Measurements from ENCODE around the gene KRTAP26-1.

KRTAP26-1 gene

DNA sequence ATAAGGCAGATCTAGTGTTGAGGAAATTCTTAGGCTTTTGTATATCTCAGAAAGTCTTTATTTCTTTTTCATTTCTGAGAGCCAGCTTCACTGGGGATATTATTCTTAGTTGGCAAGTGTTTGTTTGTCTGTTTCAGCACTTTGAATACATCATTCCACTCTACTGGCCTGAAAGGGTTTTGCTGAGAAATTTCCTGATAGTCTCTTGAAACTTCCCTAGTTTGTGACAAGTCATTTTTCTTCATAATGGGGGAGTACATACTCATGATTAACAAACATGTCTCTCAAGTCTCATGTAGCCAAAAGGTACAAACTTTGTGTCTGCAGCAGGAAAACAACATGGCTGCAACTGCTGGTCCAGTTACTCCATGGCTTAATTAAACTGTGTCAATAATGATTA is 6.3 kb upstream of the KRTAP26-1 start:
- Mint-ChIP-seq H3K9me3 (peaks cover 13% of the 10 kb centered on the region), H3K4me3 (no peak overlapping the region), H3K27me3 (peaks cover 9% of the 10 kb centered on the region), H3K4me1 (no peaks in the 10 kb centered on the region), H3K36me3 (no peaks in the 10 kb centered on the region), H3K27ac (no peak overlapping the region)

DNA sequence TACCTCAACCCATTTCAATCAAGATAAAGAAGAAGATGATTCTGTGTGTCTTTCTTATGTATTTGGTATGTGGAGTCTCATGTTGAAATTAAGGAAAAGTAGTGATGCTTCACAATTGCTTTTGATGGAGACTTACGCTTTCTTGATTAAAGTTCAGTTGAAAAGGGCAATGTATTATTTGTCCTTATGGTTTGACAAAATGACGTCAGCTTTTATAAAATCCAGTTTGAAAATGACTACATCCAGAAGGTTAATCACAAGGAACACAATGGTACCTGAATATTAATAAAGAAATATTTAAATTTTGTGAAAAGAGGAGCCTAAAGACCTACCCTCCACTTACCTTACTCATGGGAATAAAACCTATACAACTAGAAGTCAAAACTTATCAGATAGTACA is 4.4 kb downstream of the KRTAP26-1 start:
- peaks cover 5% of the 10 kb centered on the region for H3K27me3 Mint-ChIP-seq
- no peaks in the 10 kb centered on the region for H3K4me1 Mint-ChIP-seq
- H3K9me3 Mint-ChIP-seq: no peaks in the 10 kb centered on the region
- no peaks in the 10 kb centered on the region for H3K36me3 Mint-ChIP-seq
- no peak overlapping the region for H3K27ac Mint-ChIP-seq
- H3K4me3 Mint-ChIP-seq: no peak overlapping the region

DNA sequence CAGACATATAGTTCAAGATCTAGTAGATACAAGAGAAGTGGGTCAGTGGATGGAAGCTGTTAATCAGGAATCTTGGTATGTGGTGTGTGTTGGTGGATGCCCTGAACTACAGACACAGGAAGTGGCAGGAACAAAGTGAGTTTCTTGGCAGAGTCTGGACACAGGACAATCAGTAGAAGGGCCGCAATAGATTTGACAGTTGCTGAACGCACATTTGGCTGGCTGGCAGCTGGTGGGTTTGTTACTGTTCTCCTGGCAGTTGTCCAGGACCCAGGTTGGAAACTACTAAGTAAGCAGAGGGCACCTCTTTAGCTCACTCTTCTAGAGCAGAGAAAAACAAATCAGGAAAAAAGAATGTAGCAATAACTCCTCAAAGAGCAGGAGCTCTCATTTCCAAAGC is 13.2 kb downstream of the KRTAP26-1 start:
- Mint-ChIP-seq H3K4me3 (no peak overlapping the region), H3K4me1 (no peaks in the 10 kb centered on the region), H3K36me3 (no peaks in the 10 kb centered on the region), H3K9me3 (no peaks in the 10 kb centered on the region), H3K27me3 (peaks cover 4% of the 10 kb centered on the region), H3K27ac (no peak overlapping the region)

DNA sequence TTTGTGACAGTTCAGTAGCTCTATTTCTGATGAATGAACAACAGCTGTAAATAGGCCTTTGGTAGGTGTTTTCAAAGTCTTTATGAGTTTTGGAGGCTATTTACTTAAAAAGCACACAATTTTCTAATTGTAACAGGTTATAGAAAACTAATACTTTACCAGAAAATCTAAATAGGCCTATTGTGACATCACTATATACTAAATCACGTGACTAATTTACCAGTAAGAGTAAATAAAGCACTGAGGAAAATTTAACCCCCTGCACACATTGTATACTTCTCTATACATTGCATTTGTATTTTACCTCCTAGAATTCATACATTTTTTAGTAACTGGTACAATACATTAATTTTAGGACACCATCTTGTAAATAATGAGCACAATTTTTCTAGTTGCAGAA is 15.0 kb downstream of the KRTAP26-1 start:
- no peak overlapping the region for H3K4me3 Mint-ChIP-seq
- H3K4me1 Mint-ChIP-seq: no peaks in the 10 kb centered on the region
- H3K27me3 Mint-ChIP-seq: peaks cover 4% of the 10 kb centered on the region
- peaks cover 5% of the 10 kb centered on the region for H3K9me3 Mint-ChIP-seq
- no peak overlapping the region for H3K27ac Mint-ChIP-seq
- H3K36me3 Mint-ChIP-seq: no peaks in the 10 kb centered on the region

DNA sequence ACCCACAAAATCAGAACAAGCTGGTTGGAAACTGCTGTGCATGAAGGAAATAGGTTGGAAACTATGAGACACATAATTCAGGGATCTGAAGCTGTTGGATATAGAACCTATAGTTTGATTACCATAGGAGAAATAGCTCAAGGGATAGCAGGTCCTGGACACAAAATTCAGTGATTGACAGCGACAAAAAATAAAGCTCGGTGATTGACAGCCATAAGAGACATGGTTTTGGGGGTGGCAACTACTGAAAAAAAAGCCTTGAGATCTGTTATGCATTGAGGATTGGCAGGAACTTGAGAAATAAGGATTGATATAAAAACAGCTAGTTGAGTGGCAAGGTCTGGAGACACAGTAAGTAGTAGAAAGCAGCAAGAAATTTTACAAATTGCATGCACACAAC is 30.9 kb downstream of the KRTAP26-1 start, which contains the start of gene KRTAP25-1:
KRTAP25-1 (minus strand) TSS at position 300 of the 400 bp plus-strand sequence; CDS start at position 276, 24 bp downstream.
- no peak within 1 kb of the TSS for H3K4me3 Mint-ChIP-seq
- H3K27me3 Mint-ChIP-seq: peaks cover 3% of the 10 kb centered on the region
- no peak within 1 kb of the TSS for H3K27ac Mint-ChIP-seq
- no peaks in the 10 kb centered on the region for H3K4me1 Mint-ChIP-seq
- H3K36me3 Mint-ChIP-seq: no peaks in the 10 kb centered on the region
- H3K9me3 Mint-ChIP-seq: no peaks in the 10 kb centered on the region

DNA sequence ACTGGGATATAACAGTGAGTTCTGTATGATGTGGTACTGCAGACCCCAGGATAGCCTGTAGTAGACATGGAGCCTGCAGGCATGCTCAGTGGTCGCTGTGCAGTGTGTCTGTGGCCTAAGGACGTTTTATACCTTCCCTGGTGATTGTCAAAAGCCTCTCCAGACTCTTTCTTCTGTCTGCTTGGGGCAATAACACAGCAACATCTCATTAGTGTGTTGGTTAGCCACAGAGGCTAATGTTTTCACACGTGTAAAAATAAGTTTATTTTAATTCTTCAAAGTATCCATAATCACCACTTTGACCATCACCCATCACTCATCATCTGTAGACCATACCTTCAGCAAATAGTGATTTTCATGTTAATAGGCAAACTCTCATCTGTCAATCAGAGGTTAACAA is 37.3 kb downstream of the KRTAP26-1 start, which contains the start of gene KRTAP24-1:
KRTAP24-1 (minus strand) TSS at position 101 of the 400 bp plus-strand sequence; CDS start at position 83, 18 bp downstream.
- H3K4me3 Mint-ChIP-seq: no peak within 1 kb of the TSS
- H3K36me3 Mint-ChIP-seq: no peaks in the 10 kb centered on the region
- H3K4me1 Mint-ChIP-seq: no peaks in the 10 kb centered on the region
- no peaks in the 10 kb centered on the region for H3K9me3 Mint-ChIP-seq
- H3K27ac Mint-ChIP-seq: no peak within 1 kb of the TSS
- peaks cover 3% of the 10 kb centered on the region for H3K27me3 Mint-ChIP-seq

DNA sequence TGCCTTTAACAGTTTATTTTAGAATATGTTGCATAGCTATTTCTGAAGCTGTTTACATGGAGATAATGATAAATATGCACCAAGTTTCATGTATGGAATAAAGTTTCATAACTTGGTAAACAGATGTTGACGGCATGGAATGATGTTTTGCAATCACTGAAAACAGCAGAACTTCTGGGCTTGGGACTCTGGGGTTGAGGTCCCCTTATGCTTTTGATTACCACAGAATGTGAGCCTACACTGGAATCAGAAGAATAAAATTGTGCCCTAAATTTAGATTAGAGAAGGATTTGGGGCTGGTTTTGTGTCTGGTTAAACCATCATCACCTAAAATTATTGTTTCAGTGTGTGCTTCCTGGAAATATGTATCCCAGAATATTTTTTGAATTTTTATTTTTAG is 48.5 kb downstream of the KRTAP26-1 start:
- H3K27me3 Mint-ChIP-seq: peaks cover 4% of the 10 kb centered on the region
- H3K36me3 Mint-ChIP-seq: no peaks in the 10 kb centered on the region
- H3K4me3 Mint-ChIP-seq: no peak overlapping the region
- H3K4me1 Mint-ChIP-seq: no peaks in the 10 kb centered on the region
- peaks cover 7% of the 10 kb centered on the region for H3K9me3 Mint-ChIP-seq
- no peak overlapping the region for H3K27ac Mint-ChIP-seq

DNA sequence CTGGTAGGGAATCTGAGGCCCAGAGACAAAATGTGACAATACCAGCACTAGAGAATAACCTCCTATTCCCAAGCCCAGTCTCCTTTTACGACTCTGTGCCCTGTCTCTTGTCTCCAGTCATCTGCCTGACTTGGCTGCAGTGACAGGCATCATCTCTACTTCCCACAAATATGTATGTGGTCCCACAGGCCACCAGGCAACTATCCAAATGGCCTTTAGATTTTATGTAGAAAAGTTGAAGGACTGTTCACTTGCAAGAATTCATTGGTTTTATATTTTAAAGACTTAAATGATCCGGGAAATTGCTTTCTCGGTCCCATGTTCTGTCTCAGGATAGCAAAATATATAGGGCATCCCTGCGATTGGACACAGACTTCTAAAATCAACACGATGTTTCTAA is 49.0 kb downstream of the KRTAP26-1 start:
- H3K27me3 Mint-ChIP-seq: peaks cover 4% of the 10 kb centered on the region
- H3K36me3 Mint-ChIP-seq: no peaks in the 10 kb centered on the region
- no peak overlapping the region for H3K4me3 Mint-ChIP-seq
- no peaks in the 10 kb centered on the region for H3K4me1 Mint-ChIP-seq
- H3K9me3 Mint-ChIP-seq: peaks cover 7% of the 10 kb centered on the region
- no peak overlapping the region for H3K27ac Mint-ChIP-seq

DNA sequence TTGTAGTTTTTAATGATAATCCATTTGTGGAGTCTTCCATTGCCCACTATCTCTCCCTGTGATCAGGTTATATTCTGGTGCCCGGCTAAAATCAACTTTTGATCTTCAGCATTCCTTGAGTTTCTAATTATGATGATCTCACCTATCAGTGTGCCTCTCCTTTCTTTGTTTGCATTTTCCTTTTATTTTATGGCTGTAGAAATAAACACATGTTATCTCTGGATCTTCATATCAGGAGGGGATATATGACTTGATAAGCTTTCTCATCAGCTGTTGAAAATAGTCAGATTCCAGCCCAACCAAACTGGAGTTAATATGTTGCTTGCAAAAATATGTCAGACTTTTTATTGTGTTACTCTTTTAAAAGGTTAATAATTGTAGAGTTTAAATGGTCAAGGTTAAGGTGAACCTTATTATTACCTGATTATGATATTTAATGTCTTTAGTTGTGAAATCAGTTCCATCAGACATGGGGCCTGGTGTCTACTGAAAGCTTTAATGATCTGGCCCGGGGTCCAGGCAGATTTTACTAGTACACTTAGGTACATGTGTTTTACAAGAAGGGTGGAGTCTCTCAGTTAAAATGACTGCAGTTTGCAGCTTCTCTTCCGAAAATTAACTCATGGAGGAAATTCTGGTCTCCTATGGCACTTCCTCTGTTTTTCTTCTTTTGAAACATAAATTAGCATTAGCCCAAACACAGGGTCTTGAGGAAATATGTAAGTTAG is 50.1 kb downstream of the KRTAP26-1 start:
- no peak overlapping the region for H3K4me3 Mint-ChIP-seq

More for the DNA sequence above, 50.1 kb downstream of the KRTAP26-1 start:
- Mint-ChIP-seq H3K36me3 (no peaks in the 10 kb centered on the region), H3K27me3 (peaks cover 4% of the 10 kb centered on the region), H3K9me3 (peaks cover 7% of the 10 kb centered on the region), H3K27ac (no peak overlapping the region), H3K4me1 (no peaks in the 10 kb centered on the region)
